HCT116 (cell line): ENCODE measurements around the gene SUPT3H.

ENCODE experiments used
- EZH2 ChIP-seq: fragments of 200-600 bp; sonication (generic); IDR thresholded peaks from 2 replicates; pipeline ENCODE4 v1.6.1; 2017; ENCODE audit warnings: antibody characterized with exemption, mixed run types
- FOSL1 ChIP-seq: IDR thresholded peaks from 2 replicates; pipeline ENCODE4 v1.6.1; 2012; ENCODE audit warnings: low read depth
- POLR2A ChIP-seq: IDR thresholded peaks from 2 replicates; pipeline ENCODE4 v1.7.0; 2011; ENCODE audit warnings: borderline replicate concordance; ENCODE audit not compliant: insufficient read depth, insufficient read length; ENCODE audit errors: extremely low read depth
- POLR2AphosphoS5 ChIP-seq: IDR thresholded peaks from 2 replicates; pipeline ENCODE4 v1.6.1; 2011; ENCODE audit warnings: mild to moderate bottlenecking, low read depth, low read length, moderate library complexity
- YY1 ChIP-seq: IDR thresholded peaks from 2 replicates; pipeline ENCODE4 v1.6.1; 2011; ENCODE audit warnings: low read length, low read depth, moderate library complexity, mild to moderate bottlenecking; ENCODE audit not compliant: insufficient replicate concordance; ENCODE audit errors: extremely low read depth
- ZFX ChIP-seq: fragments of 450-650 bp; IDR thresholded peaks from 2 replicates; pipeline ENCODE4 v1.6.1; 2017
- ZNF274 ChIP-seq: fragments of 200-500 bp; sonication (Bioruptor generic); IDR thresholded peaks from 2 replicates; pipeline ENCODE4 v1.6.1; 2014; ENCODE audit warnings: mild to moderate bottlenecking, low read depth, low read length, inconsistent platforms
- TF ChIP-seq, protein P1 (sequence below), 3 experiments: fragments of 200-600 bp in 1 of 3; sonication (generic) in 1 of 3; IDR thresholded peaks in 2 of 3; conservative IDR thresholded peaks in 1 of 3; 2 replicates each; pipeline ENCODE4 v1.5.1; 2012 to 2017; ENCODE audit warnings: low read depth in 2 of 3, low read length in 2 of 3, antibody characterized with exemption in 1 of 3, borderline replicate concordance in 1 of 3, control low read depth in 1 of 3, mild to moderate bottlenecking in 1 of 3, mixed read lengths in 1 of 3, mixed run types in 1 of 3, moderate library complexity in 1 of 3; ENCODE audit not compliant: insufficient read depth in 1 of 3

DNA sequence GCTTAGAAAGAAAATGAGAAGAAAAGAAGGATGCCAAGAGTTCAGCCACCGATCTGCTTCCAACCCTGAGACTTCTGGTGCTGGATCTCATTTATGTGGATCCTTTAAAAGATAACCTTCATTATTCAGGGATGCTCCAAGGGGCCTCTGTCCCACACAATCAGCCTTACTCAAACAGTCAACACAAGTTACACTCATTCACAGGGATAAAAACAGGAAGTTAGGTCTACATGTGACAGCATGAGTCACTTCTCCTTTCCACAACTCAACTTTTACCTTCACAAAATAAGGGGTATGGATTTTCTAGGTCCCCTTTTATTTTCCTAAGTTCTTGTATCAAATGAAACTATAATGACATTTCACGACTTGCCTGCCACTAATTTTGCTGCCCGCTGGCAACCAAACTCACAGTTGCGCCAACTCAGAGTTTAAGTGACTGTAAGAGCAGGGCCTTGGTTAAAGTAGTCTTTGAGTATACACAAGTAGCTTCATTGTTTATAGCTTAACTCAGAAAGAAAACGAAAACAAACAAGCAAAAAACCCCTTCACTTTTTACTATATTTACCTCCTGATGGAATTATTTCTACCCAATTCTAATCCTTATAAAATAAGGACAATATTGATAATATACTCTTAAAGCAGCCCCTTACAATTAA, 328.4 kb downstream of the SUPT3H start:
- TF ChIP-seq POLR2A = no peak
- TF ChIP-seq, protein P1, sequence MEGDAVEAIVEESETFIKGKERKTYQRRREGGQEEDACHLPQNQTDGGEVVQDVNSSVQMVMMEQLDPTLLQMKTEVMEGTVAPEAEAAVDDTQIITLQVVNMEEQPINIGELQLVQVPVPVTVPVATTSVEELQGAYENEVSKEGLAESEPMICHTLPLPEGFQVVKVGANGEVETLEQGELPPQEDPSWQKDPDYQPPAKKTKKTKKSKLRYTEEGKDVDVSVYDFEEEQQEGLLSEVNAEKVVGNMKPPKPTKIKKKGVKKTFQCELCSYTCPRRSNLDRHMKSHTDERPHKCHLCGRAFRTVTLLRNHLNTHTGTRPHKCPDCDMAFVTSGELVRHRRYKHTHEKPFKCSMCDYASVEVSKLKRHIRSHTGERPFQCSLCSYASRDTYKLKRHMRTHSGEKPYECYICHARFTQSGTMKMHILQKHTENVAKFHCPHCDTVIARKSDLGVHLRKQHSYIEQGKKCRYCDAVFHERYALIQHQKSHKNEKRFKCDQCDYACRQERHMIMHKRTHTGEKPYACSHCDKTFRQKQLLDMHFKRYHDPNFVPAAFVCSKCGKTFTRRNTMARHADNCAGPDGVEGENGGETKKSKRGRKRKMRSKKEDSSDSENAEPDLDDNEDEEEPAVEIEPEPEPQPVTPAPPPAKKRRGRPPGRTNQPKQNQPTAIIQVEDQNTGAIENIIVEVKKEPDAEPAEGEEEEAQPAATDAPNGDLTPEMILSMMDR (IDR thresholded peaks at IDR 0.05 in 2 of 3, conservative IDR thresholded peaks at IDR 0.05 in 1 of 3; ENCODE audit: borderline replicate concordance in 1 of 3, insufficient read depth in 1 of 3, low read depth in 2 of 3, low read length in 2 of 3) = no peak
- no peak for TF ChIP-seq EZH2
- no peak for TF ChIP-seq YY1
- TF ChIP-seq ZFX = no peak
- no peak for TF ChIP-seq POLR2AphosphoS5
- TF ChIP-seq FOSL1 = no peak; the same call in 1 of the 2 replicates
- TF ChIP-seq ZNF274 = no peak
